Measurements from ENCODE around the gene KCND2.

KCND2 gene

DNA sequence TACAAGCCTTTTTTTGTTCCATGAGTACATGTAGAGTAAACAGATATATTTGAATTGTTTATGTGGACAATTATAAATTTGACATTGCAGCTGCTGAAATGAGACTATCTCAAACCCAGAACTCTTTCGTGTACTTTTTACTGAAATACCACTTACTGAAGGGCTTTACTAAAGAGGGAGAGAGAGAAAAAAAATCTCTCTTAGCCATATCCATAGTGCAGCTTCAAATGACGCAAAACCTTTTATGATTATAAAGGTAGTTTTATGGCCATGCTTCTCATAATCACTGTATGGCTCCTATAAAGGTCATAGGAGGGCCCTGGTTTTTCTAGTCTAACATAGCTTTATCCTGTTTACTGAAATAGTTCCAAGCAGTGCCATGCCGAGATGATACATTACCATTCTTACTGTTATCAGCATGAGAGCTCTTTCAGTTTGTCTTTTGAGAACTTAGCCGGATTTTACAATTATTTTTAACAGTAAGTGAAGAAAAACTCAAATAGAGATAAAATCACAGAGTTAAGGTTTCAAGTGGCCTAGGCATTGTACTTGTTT is 35.1 kb downstream of the KCND2 start:
- H3K27me3 ChIP-seq (ENCODE audit: insufficient read depth, insufficient read length): no peaks in the 10 kb centered on the region
- H3K36me3 ChIP-seq (ENCODE audit: insufficient read depth, insufficient read length, low read length): no peaks in the 10 kb centered on the region
- no peak for TF ChIP-seq ZNF274 (IDR thresholded peaks at IDR 0.05; ENCODE audit: low read depth, low read length)
- no peak for TF ChIP-seq SUZ12 (IDR thresholded peaks at IDR 0.05; ENCODE audit: extremely low read depth, insufficient read depth, insufficient read length)
- TF ChIP-seq YY1 (IDR thresholded peaks at IDR 0.05; ENCODE audit: insufficient read depth, insufficient read length): no peak
- H3K9me3 ChIP-seq (ENCODE audit: insufficient read depth, low read length): no peaks in the 10 kb centered on the region
- no peak for DNase-seq (ENCODE audit: low read depth, low spot score)
- H3K9ac ChIP-seq (ENCODE audit: insufficient read length, low read depth): no peak overlapping the region
- H3K4me1 ChIP-seq (ENCODE audit: insufficient read depth, insufficient read length): no peaks in the 10 kb centered on the region
- no peak overlapping the region for H3K4me3 ChIP-seq (ENCODE audit: insufficient read length, low read depth)

GRCh38 chr7:120311028-120311788 is 38.2 kb downstream of the KCND2 start:
- DNase-seq (ENCODE audit: low read depth, low spot score): no peak
- TF ChIP-seq YY1 (IDR thresholded peaks at IDR 0.05; ENCODE audit: insufficient read depth, insufficient read length) (no peak), ZNF274 (IDR thresholded peaks at IDR 0.05; ENCODE audit: low read depth, low read length) (no peak), SUZ12 (IDR thresholded peaks at IDR 0.05; ENCODE audit: extremely low read depth, insufficient read depth, insufficient read length) (no peak)
- Histone ChIP-seq H3K9me3 (ENCODE audit: insufficient read depth, low read length) (no peaks in the 10 kb centered on the region), H3K9ac (ENCODE audit: insufficient read length, low read depth) (no peak overlapping the region), H3K4me1 (ENCODE audit: insufficient read depth, insufficient read length) (no peaks in the 10 kb centered on the region), H3K36me3 (ENCODE audit: insufficient read depth, insufficient read length, low read length) (no peaks in the 10 kb centered on the region), H3K27me3 (ENCODE audit: insufficient read depth, insufficient read length) (no peaks in the 10 kb centered on the region), H3K4me3 (ENCODE audit: insufficient read length, low read depth) (no peak overlapping the region)

DNA sequence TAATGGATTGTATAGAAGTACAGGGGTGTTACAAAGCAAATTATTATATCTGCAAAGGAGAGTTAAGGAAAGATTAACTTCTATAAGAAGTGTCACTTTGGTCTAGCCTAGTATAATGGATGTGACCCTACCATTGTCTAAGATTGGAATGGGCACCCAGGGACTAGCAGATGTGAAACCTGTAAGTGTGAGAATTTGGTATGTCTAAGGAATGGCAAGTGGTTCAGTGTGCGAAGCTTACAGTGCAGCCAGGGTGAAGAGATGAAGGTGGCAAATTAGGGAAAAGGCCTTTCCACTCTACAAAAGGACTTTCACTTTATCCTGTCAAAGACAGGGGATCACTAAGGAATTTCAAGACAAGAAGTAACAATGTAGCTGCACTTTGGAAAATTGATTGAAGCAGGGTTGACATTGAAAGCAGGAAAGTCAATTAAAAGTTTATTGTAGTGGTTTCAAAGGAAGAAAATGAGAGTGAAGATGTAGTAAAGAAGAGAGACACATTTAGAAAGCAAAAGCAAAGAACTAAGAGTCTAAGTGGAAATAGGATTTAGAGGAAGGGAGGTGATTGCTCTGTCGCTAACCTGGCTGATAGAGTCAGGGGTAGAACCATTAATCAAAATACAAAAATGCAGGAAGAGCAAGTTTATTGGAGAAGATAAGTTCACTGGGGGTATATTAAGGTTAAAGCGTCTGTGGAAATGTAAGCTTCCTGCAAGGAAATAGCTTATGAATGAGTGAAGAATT is 47.4 kb downstream of the KCND2 start:
- Histone ChIP-seq H3K9ac (ENCODE audit: insufficient read length, low read depth) (no peak overlapping the region), H3K9me3 (ENCODE audit: insufficient read depth, low read length) (no peaks in the 10 kb centered on the region), H3K4me1 (ENCODE audit: insufficient read depth, insufficient read length) (no peaks in the 10 kb centered on the region), H3K27me3 (ENCODE audit: insufficient read depth, insufficient read length) (no peaks in the 10 kb centered on the region), H3K4me3 (ENCODE audit: insufficient read length, low read depth) (no peak overlapping the region), H3K36me3 (ENCODE audit: insufficient read depth, insufficient read length, low read length) (no peaks in the 10 kb centered on the region)
- no peak for TF ChIP-seq SUZ12 (IDR thresholded peaks at IDR 0.05; ENCODE audit: extremely low read depth, insufficient read depth, insufficient read length)
- no peak for TF ChIP-seq YY1 (IDR thresholded peaks at IDR 0.05; ENCODE audit: insufficient read depth, insufficient read length)
- TF ChIP-seq ZNF274 (IDR thresholded peaks at IDR 0.05; ENCODE audit: low read depth, low read length): no peak
- no peak for DNase-seq (ENCODE audit: low read depth, low spot score)

DNA sequence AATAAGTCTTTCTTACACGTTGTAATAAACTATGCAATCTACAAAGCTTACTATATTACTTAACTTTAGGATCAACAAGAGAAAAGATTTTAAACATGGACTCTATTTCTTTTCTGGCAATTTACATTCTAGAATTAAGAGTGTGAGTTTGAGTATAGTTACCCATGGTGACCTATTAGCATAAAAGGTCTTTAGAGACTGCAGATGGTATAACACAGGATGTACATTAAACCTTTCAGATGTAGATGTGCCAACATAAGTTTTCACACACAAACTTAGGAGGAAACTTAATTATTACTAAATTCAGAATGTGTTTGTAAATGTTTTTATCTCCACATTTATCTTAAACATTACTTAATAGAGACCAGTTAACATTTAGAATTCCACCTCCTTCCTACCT is 54.1 kb downstream of the KCND2 start:
- no peak for TF ChIP-seq YY1 (IDR thresholded peaks at IDR 0.05; ENCODE audit: insufficient read depth, insufficient read length)
- TF ChIP-seq ZNF274 (IDR thresholded peaks at IDR 0.05; ENCODE audit: low read depth, low read length): no peak
- TF ChIP-seq SUZ12 (IDR thresholded peaks at IDR 0.05; ENCODE audit: extremely low read depth, insufficient read depth, insufficient read length): no peak
- Histone ChIP-seq H3K9me3 (ENCODE audit: insufficient read depth, low read length) (no peaks in the 10 kb centered on the region), H3K27me3 (ENCODE audit: insufficient read depth, insufficient read length) (no peaks in the 10 kb centered on the region), H3K4me3 (ENCODE audit: insufficient read length, low read depth) (no peak overlapping the region), H3K36me3 (ENCODE audit: insufficient read depth, insufficient read length, low read length) (no peaks in the 10 kb centered on the region), H3K9ac (ENCODE audit: insufficient read length, low read depth) (no peak overlapping the region), H3K4me1 (ENCODE audit: insufficient read depth, insufficient read length) (no peaks in the 10 kb centered on the region)
- DNase-seq (ENCODE audit: low read depth, low spot score): no peak

DNA sequence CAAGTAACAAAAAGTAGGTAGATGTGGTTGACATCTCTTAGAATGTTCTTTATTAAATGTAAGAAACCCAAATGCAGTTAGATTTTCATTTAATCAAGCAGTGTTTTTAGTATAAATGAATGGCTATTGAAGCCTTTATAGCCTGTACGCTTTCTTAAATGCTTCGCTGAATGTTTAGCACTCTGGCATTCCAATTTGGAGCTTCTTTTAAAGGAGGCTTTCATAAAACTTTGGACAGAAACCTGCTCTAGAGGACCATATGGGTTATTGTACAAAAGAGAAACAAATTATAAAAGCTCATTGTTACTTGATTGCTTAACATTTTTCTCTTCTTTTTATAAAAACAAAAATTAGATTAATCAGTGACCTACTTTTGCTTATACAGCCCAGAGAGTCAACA is 59.5 kb downstream of the KCND2 start:
- H3K36me3 ChIP-seq (ENCODE audit: insufficient read depth, insufficient read length, low read length): no peaks in the 10 kb centered on the region
- no peak for DNase-seq (ENCODE audit: low read depth, low spot score)
- no peak for TF ChIP-seq SUZ12 (IDR thresholded peaks at IDR 0.05; ENCODE audit: extremely low read depth, insufficient read depth, insufficient read length)
- TF ChIP-seq ZNF274 (IDR thresholded peaks at IDR 0.05; ENCODE audit: low read depth, low read length): no peak
- TF ChIP-seq YY1 (IDR thresholded peaks at IDR 0.05; ENCODE audit: insufficient read depth, insufficient read length): no peak

DNA sequence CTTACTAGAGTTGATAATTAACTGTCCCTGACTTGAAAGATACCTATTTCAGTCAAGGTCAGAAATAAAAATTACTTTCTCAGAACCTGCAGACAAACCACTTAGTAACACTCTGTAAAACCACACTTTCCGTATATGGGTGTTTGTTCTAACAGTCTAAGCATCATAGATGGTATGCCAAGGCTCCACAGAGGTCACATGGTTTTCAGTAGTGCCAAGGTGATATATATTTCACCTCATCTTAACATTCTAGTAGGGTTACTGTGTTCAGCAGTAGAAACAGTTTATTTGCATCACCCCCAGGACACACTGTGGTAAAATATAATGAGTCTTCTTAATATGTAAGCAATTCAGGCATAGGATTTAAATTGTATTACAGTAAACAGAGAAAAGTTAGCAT is 61.5 kb downstream of the KCND2 start:
- TF ChIP-seq SUZ12 (IDR thresholded peaks at IDR 0.05; ENCODE audit: extremely low read depth, insufficient read depth, insufficient read length) (no peak), ZNF274 (IDR thresholded peaks at IDR 0.05; ENCODE audit: low read depth, low read length) (no peak), YY1 (IDR thresholded peaks at IDR 0.05; ENCODE audit: insufficient read depth, insufficient read length) (no peak)
- no peaks in the 10 kb centered on the region for H3K4me1 ChIP-seq (ENCODE audit: insufficient read depth, insufficient read length)
- no peaks in the 10 kb centered on the region for H3K9me3 ChIP-seq (ENCODE audit: insufficient read depth, low read length)
- H3K4me3 ChIP-seq (ENCODE audit: insufficient read length, low read depth): no peak overlapping the region
- H3K36me3 ChIP-seq (ENCODE audit: insufficient read depth, insufficient read length, low read length): no peaks in the 10 kb centered on the region
- H3K9ac ChIP-seq (ENCODE audit: insufficient read length, low read depth): no peak overlapping the region
- DNase-seq (ENCODE audit: low read depth, low spot score): no peak
- H3K27me3 ChIP-seq (ENCODE audit: insufficient read depth, insufficient read length): no peaks in the 10 kb centered on the region

More for the DNA sequence above, 59.5 kb downstream of the KCND2 start:
- Histone ChIP-seq H3K27me3 (ENCODE audit: insufficient read depth, insufficient read length) (no peaks in the 10 kb centered on the region), H3K4me3 (ENCODE audit: insufficient read length, low read depth) (no peak overlapping the region), H3K4me1 (ENCODE audit: insufficient read depth, insufficient read length) (no peaks in the 10 kb centered on the region), H3K9ac (ENCODE audit: insufficient read length, low read depth) (no peak overlapping the region), H3K9me3 (ENCODE audit: insufficient read depth, low read length) (no peaks in the 10 kb centered on the region)

- H3K4me3 ChIP-seq (ENCODE audit: insufficient read length, low read depth): no peak overlapping the region
- no peaks in the 10 kb centered on the region for H3K4me1 ChIP-seq (ENCODE audit: insufficient read depth, insufficient read length)
- H3K36me3 ChIP-seq (ENCODE audit: insufficient read depth, insufficient read length, low read length): no peaks in the 10 kb centered on the region
- peak; percentile 13 for DNase-seq (ENCODE audit: low read depth, low spot score)
- no peaks in the 10 kb centered on the region for H3K27me3 ChIP-seq (ENCODE audit: insufficient read depth, insufficient read length)
- no peaks in the 10 kb centered on the region for H3K9me3 ChIP-seq (ENCODE audit: insufficient read depth, low read length)
- TF ChIP-seq YY1 (IDR thresholded peaks at IDR 0.05; ENCODE audit: insufficient read depth, insufficient read length) (no peak), ZNF274 (IDR thresholded peaks at IDR 0.05; ENCODE audit: low read depth, low read length) (no peak), SUZ12 (IDR thresholded peaks at IDR 0.05; ENCODE audit: extremely low read depth, insufficient read depth, insufficient read length) (no peak)
- H3K9ac ChIP-seq (ENCODE audit: insufficient read length, low read depth): no peak overlapping the region
These were observed 64.4 kb downstream of the KCND2 start for GRCh38 chr7:120337308-120337907.

Data from NT2/D1 (cell line).